ENCODE measurements around the gene EIF2B2.

GRCh38 chr14:75010472-75011093 lies 7.9 kb downstream of the EIF2B2 start:
- no peak for TF ChIP-seq YY1 (IDR thresholded peaks at IDR 0.05; ENCODE audit: insufficient read depth, insufficient read length)
- TF ChIP-seq ZNF274 (IDR thresholded peaks at IDR 0.05; ENCODE audit: low read depth, low read length) = no peak
- no peak for TF ChIP-seq SUZ12 (IDR thresholded peaks at IDR 0.05; ENCODE audit: extremely low read depth, insufficient read depth, insufficient read length)

All from NT2/D1 (cell line).